HepG2 (cell line): ENCODE results near the gene MYOM1. TPM values are rescaled to one million over a fixed set of nuclear protein-coding genes. Genes with fewer than 3 reads are reported as not detected.

ENCODE experiments used
- BCL6 ChIP-seq: IDR thresholded peaks from 2 replicates; pipeline ENCODE4 v1.6.1; 2016; ENCODE audit warnings: missing genetic modification reagents, missing compliant biosample characterization
- CCDC6 ChIP-seq: sonication (generic); formaldehyde crosslinking; IDR thresholded peaks from 2 replicates; pipeline ENCODE4 v1.8.1; 2022; ENCODE audit warnings: mild to moderate bottlenecking, missing genetic modification reagents, moderate library complexity
- CREB1 ChIP-seq, 2 experiments: fragments of 450-650 bp in 1 of 2; IDR thresholded peaks; 2 replicates each; pipeline ENCODE4 v1.6.1; 2016 to 2017; ENCODE audit warnings: control low read depth in 1 of 2, mild to moderate bottlenecking in 1 of 2, missing compliant biosample characterization in 1 of 2, missing genetic modification characterization in 1 of 2
- DRAP1 ChIP-seq: IDR thresholded peaks from 2 replicates; pipeline ENCODE4 v1.6.1; 2016; ENCODE audit warnings: missing genetic modification reagents, missing compliant biosample characterization
- FOXO1 ChIP-seq: sonication (generic); formaldehyde crosslinking; IDR thresholded peaks from 2 replicates; pipeline ENCODE4 v1.4.0; 2020; ENCODE audit warnings: missing genetic modification reagents
- HOXA5 ChIP-seq: sonication (generic); formaldehyde crosslinking; IDR thresholded peaks from 2 replicates; pipeline ENCODE4 v1.4.0; 2020; ENCODE audit warnings: missing genetic modification reagents
- MEF2D ChIP-seq: sonication (generic); formaldehyde crosslinking; IDR thresholded peaks from 2 replicates; pipeline ENCODE4 v1.5.1; 2020; ENCODE audit warnings: mild to moderate bottlenecking, missing genetic modification reagents
- MIXL1 ChIP-seq: IDR thresholded peaks from 2 replicates; pipeline ENCODE4 v1.6.1; 2016
- MNT ChIP-seq: fragments of 450-650 bp; IDR thresholded peaks from 2 replicates; pipeline ENCODE4 v1.6.1; 2016
- SNAPC2 ChIP-seq: sonication (generic); formaldehyde crosslinking; IDR thresholded peaks from 2 replicates; pipeline ENCODE4 v1.8.1; 2022; ENCODE audit warnings: mild to moderate bottlenecking, missing genetic modification reagents
- SPEN ChIP-seq: sonication (generic); formaldehyde crosslinking; IDR thresholded peaks from 2 replicates; pipeline ENCODE4 v1.5.1; 2020; ENCODE audit warnings: low read depth, mild to moderate bottlenecking, missing genetic modification reagents
- TRAFD1 ChIP-seq: sonication (generic); formaldehyde crosslinking; IDR thresholded peaks from 2 replicates; pipeline ENCODE4 v1.5.1; 2020; ENCODE audit warnings: missing genetic modification reagents, mild to moderate bottlenecking, borderline replicate concordance
- ZBTB38 ChIP-seq: sonication (generic); formaldehyde crosslinking; IDR thresholded peaks from 2 replicates; pipeline ENCODE4 v1.5.1; 2020; ENCODE audit warnings: mild to moderate bottlenecking, missing genetic modification reagents
- ZBTB4 ChIP-seq: sonication (generic); formaldehyde crosslinking; IDR thresholded peaks from 2 replicates; pipeline ENCODE4 v1.4.0; 2020; ENCODE audit warnings: missing genetic modification reagents, mild to moderate bottlenecking, borderline replicate concordance
- ZNF18 ChIP-seq: sonication (generic); formaldehyde crosslinking; IDR thresholded peaks from 2 replicates; pipeline ENCODE4 v1.8.0; 2022; ENCODE audit warnings: mild to moderate bottlenecking, missing genetic modification reagents; ENCODE audit not compliant: insufficient replicate concordance
- ZNF569 ChIP-seq: sonication (generic); formaldehyde crosslinking; IDR thresholded peaks from 2 replicates; pipeline ENCODE4 v1.5.0; 2020; ENCODE audit warnings: mild to moderate bottlenecking, missing genetic modification reagents, moderate library complexity, borderline replicate concordance
- ZNF572 ChIP-seq: sonication (generic); formaldehyde crosslinking; IDR thresholded peaks from 2 replicates; pipeline ENCODE4 v1.5.1; 2020; ENCODE audit warnings: mild to moderate bottlenecking, missing genetic modification reagents
- ZNF775 ChIP-seq: sonication (generic); formaldehyde crosslinking; IDR thresholded peaks from 2 replicates; pipeline ENCODE4 v1.4.0; 2020; ENCODE audit warnings: missing genetic modification reagents, mild to moderate bottlenecking, moderate library complexity, borderline replicate concordance
- ZSCAN31 ChIP-seq: sonication (generic); formaldehyde crosslinking; IDR thresholded peaks from 2 replicates; pipeline ENCODE4 v1.5.0; 2020; ENCODE audit warnings: low read depth, mild to moderate bottlenecking, missing genetic modification reagents
- ZSCAN9 ChIP-seq: IDR thresholded peaks from 2 replicates; pipeline ENCODE4 v1.6.1; 2016; ENCODE audit warnings: borderline replicate concordance
- polyA plus RNA-seq, 8 experiments: library from polyadenylated mRNA; depleted of rRNA in 3 of 8; stranded (reverse) in 7 of 8; unstranded in 1 of 8; fragments of >200 nt; fragmentation: Illumina TruSeq in 4 of 8; extraction: Trizol in 4 of 8; gene quantifications; 2 replicates each; pipeline versions ENCODE4 v1.2.1 to v1.2.3, GENCODE V29; 2011 to 2016; ENCODE audit warnings: low read depth in 4 of 8, missing spikeins in 1 of 8, mixed read lengths in 1 of 8; ENCODE audit not compliant: insufficient read depth in 1 of 8
- total RNA-seq, 5 experiments: library from RNA; depleted of rRNA; stranded (reverse); fragments of >200 nt; fragmentation: Illumina TruSeq; extraction: Trizol; gene quantifications; 2 replicates each; pipeline ENCODE4 v1.2.3, GENCODE V29; 2016; ENCODE audit warnings: low read depth in 1 of 5

MYOM1 gene
- total and polyA plus RNA-seq, 2 of the 13 experiments (the other 11 are each of a cell fraction or from before 2014, with no cell fraction given) = 0.46 to 0.98 TPM

GRCh38 chr18:3058328-3059191 lies 161.2 kb downstream of the MYOM1 start (continued):
- TF ChIP-seq MNT = 0 out of 2 replicates have a peak, but pooled peaks have one; percentile 10
- no peak for TF ChIP-seq ZNF775
- peak; percentile 21; the same call in 1 of the 2 replicates for TF ChIP-seq ZBTB38 (CRISPR knock-in tag)
- peak; percentile 47; the same call in 1 of the 2 replicates for TF ChIP-seq CCDC6 (CRISPR knock-in tag)
- TF ChIP-seq MIXL1 = peak; percentile 82
- TF ChIP-seq ZBTB4 (CRISPR knock-in tag) = no peak
- no peak for TF ChIP-seq ZNF569 (CRISPR knock-in tag)
- 0 out of 2 replicates have a peak, but pooled peaks have one; percentile 41 for TF ChIP-seq HOXA5
- peak; percentile 59 for TF ChIP-seq ZNF18
- no peak for TF ChIP-seq TRAFD1
- peak; percentile 80; the same call in 1 of the 2 replicates for TF ChIP-seq ZSCAN9 (CRISPR knock-in tag)
- TF ChIP-seq ZNF572 (CRISPR knock-in tag) = no peak
- TF ChIP-seq SNAPC2 (CRISPR knock-in tag) = no peak
- TF ChIP-seq FOXO1 (CRISPR knock-in tag) = peak; percentile 92
- peak; percentile 91 for TF ChIP-seq BCL6 (CRISPR knock-in tag)
- no peak for TF ChIP-seq CREB1 (IDR thresholded peaks at IDR 0.05)
- TF ChIP-seq CREB1 (CRISPR knock-in tag; IDR thresholded peaks at IDR 0.05) = peak; percentile 57; the same call in 1 of the 2 replicates
- peak; percentile 26; the same call in 1 of the 2 replicates for TF ChIP-seq SPEN
- TF ChIP-seq ZSCAN31 (CRISPR knock-in tag) = no peak
- TF ChIP-seq DRAP1 (CRISPR knock-in tag) = peak; percentile 82
- peak; percentile 65; the same call in 1 of the 2 replicates for TF ChIP-seq MEF2D (CRISPR knock-in tag)
